GM18498 (cell line): Measurements from ENCODE around the gene PLCB4.

Experiments used
- ATAC-seq: cut with Tn5 transposase; IDR thresholded peaks from one replicate; pipeline ENCODE4 v1.9.1; 2021; ENCODE audit warnings: mild to moderate bottlenecking, moderate library complexity; ENCODE audit not compliant: unreplicated experiment

Gene PLCB4

DNA sequence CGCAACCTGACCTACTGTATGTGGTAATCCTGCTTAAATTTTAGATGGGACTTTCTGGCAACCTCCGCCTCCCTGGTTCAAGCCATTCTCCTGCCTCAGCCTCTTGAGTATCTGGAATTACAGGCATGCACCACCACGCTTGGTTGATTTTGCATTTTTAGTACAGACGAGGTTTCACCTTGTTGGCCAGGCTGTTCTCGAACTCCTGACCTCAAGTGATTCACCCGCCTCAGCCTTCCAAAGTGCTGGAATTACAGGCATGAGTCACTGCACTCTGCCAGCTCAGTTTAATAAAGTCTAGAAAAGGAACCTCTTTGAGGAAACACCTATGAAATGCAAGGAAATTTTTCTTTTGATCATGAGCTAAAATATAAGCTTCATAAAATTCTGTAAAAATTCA, 9.0 kb upstream of the PLCB4 start:
- no peak for ATAC-seq

DNA sequence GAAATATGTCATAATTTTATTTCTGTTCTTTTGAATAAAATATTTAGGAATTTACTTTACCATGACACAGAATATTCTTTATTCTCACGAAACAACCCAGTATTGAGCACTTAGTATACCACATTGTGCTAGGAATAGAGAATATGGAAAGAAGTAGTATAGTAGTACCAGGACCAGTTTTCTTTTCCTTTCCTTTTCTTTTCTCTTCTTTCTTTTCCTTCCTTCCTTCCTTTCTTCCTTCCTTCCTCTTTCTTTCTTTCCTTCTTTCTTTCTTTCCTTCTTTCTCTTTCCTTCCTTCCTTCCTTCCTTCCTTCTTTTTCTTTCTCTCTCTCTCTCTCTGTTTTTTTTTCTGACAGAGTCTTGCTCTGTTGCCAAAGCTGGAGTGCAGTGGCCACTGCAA, 7.5 kb upstream of the PLCB4 start:
- ATAC-seq, result no peak

DNA sequence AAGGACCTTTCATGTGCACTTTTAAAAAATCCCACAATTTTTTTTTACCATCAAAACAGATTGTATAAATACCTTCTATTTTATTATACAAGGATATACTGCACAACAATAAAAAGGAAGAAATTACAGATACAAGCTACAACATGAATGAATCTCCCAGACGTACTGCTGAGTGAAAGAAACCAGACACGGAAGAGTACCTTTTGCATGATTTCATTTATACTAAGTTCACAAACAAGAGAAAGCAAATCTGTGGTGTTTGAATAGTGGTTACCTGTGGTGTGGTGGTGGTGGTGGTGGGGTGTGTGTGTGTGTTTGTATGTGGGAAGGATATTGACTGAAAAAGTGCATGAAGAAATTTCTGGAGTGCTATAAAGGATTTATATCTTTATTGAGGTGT, 6.8 kb upstream of the PLCB4 start:
- no peak for ATAC-seq

DNA sequence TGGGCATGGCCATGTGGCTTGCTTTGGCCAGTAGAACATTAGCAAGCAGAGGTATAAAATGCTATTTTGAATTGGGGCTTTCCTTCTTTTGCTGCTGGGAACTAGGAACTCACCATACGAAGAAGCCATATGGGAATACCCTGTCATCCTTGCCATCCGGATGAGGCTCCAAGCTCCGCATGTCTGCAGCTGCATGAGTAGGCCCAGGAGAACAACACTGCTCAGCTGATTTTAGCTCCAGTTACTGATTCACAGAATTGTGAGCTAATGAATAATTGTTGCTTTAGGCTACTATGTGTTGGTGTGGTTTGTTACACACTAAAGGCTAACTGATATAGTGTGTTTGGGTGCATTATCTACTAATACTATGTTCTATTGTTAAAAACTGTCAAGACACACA, 2.7 kb upstream of the PLCB4 start:
- ATAC-seq, result no peak

DNA sequence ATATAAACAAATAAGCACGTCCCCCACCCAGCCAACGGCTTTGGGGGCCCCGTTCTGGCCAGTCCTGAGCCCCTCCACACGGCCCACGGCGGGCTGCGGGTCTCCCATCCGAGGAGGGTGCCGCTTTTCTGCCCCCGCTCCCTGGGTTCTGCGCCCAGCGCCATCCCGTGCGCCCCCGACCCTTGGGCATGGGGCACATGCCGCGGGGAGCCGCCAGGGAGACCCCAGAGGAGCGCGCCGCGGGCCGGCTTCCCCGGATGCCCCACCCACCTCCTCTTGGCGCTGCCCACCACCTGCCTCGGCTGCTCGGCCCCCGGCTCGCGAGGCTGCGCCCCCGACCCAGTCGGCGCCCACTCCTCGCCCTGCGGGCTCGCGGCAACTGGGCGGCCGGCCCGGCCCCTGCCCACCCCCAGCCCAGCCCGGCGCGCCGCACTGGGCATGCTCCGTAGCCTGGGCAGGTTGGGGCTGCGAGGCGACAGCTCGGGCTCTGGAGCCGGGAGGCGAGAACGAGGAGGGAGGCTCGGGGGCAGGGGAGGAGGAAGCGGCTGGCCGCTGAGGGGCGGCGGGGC, 570 bp upstream of the PLCB4 start:
- no peak for ATAC-seq

DNA sequence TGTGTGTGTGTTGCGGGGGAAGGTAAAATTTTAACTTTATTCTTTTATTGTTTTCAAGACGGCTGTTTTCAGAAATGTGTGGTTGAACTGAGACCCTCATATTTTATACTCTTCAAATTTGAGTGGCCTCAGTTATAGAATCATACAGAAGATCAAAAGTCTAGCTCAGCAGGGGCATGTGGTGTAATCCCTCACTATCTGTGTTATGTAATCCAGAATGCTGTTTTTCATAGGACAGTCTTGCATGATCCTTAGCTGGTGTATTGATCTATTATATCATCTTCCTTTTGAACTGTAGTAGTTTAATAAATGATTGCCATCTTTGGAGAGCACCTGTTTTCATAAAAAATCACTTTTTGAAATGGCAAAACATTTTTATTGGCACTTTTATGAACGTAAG, 1.4 kb downstream of the PLCB4 start:
- no peak for ATAC-seq

DNA sequence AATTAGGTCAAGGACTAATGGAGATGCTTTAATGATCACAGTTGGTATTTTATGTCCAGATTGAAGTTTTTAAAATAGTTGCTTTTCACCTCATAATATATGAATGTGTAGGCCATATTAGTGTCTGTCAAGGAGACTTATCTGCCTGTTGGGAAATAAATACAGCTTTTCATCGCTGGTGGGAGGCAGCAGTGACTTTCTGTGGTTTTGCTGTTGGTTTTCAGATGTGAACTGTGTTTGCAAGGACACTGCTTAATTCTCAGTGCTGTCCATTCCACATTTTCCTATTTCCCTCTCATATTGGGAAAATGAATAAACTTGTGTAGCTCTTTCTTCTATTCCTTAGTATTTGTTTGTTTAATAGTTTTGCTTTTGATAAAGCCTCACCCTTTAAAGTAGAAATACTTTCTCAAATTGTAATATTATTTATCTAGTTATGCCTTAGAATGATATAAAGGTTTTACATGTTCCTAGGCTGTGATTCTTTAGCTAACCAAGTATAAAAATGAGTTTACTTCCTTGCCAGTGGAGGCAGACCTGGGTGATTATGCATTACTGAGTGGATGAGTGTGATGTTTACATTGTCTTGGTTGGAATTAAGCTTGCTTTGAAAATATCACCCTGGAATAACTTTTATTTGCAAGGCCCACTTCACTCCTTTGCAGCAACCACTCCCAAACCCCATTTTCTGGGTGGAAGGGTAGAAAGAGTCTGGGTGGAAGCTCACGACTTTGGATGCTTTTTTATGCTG, 3.3 kb downstream of the PLCB4 start:
- ATAC-seq, result no peak

DNA sequence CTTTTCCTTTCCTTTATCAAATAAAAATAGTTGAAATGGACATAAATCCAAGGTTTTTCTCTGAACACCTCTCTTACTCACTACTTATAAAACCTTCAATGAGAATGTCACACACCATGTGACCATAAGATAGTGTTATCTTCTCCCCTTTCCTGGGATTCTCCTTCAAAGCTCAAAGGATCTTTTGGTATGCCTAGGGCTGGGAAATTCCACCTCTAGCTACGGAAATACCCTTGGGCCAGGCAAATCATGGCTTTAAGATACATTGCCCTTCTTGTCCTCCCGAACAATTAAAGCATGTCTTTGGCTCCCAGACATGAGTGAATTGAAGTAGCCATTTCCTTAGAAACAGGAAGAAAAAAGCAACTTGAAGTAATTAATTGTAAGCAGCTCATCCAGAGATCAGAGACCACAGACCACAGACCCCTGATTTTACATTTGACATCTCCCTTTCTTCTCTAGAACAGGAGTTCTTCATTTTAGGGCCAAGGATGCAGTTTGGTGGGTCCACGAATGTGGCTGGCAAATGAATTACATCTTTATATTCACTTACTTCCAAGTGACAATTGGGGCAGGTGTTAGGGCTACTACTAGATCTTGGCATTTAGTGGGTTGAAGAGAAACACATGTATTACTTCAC, 4.1 kb downstream of the PLCB4 start:
- no peak for ATAC-seq

DNA sequence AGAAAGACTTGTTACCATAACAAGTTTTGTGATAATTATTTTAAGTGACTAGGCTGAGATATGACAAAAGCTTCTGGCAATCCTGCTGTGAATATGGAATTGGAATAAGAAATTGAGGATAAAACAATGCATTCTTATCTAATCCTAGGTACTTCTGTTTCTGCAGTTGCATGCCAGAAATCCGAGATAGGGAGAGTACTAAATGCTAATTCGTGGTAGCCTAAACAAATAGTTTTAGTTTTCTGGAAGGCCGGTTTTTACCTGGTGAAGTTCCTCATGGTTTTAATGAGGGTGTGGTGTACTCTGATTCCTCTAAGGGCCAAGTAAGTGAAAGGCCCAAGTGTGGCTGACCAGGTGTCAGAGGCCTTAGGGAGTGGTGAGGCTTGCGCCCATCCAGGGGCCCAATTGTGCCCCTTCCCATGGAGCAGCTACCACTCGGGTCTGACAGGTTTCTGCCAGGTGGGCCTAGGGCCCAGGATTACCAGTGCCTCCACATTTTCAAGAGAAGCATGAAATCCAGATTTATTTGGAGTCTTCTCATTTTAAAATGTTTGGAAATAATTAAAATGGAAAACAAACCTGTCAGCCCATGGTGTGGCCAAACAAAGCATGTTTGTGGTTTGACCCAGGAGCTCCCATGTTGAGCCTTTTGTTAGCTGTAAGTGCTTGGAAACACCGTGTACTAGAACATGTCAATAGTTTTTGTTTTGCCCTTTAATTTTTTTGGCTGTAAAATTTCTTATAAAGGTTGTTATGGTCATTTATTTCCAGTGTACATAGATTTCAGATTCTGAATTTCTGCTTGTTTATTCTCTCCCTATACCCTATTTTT, 6.6 kb downstream of the PLCB4 start:
- no peak for ATAC-seq

DNA sequence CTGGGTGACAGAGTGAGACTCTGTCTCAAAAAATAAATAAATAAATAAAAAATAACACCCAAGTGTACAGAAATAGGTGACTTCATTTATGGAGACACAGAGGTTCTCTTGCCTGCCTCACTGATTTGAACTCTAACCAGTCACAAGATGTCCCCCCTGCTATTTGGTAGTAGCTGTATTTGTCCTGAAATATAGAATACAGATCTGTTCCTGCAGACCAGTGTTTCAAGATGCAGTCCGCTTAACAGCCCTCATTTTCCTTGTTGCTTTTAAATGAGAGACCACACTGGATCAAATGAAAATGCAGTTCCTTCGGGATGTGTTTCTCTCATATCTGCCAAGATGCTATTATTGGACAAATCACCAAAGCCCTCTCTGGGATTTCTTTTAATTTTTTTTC, 7.6 kb downstream of the PLCB4 start:
- ATAC-seq, result no peak

DNA sequence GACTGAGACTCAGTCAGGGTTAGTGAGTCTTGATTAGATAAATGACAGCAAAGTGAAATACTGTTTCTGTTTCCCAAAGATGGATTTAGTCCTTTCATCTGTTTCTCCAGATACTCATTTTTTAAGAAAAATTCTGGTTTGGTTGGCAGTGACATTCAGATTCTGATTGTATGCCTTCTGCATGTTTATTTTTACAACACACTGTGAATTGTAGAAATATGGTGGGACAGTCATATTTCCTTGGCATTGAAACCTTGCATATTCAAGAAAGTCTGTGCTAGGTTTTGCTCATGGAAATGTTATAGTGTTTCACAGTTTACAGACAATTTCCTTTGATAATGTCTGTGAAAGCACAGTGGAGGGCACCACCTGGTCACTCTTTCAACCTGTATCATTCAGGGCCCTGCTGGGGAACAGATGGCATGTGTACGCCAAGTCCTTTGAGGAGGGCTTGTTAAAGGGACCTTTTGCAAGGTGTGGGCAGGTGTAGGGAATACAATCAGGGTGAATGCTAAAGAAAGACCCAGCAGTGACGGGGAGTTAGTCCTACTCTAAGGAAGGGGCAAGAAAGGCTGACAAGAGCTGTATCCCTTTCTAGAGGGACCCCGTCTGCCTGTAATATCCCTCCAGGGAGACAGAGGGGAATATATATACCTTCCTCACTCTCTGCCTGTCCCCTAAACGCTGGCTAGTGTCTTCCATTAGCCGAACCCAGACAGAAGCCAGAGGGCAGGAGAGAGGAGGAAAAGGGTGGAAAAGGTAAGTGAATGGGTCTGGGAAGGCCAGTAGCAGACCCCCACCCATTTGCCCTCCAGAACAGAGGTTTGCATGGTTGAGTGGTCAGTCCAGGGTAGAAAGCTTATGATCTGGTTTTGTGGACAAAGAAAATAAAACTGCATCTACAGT, 10.2 kb downstream of the PLCB4 start:
- ATAC-seq, result no peak

DNA sequence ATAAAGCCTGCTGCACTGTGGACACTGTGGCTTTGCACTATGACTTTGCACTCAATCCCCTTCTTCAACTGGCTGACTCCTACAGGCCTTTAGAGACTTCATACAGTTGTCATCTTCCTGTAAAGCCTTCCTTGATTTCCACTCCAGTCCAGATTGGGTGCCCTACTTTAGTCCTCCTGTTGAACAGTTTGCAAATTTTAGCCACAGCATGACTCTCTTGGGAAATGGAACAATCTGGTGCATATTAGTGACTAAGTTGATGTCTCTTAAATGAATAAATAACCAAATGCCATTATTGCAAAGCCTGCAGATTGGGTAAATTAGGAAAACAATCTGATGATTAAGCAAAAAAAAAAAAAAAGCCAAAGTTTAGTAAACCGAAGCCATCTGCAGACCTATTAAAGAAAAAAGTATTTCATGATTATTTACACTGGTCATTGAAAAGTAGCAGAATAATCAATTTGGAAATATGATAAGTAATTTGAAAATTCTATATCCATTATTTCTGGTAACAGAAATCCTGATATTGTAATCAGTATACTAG, 12.6 kb downstream of the PLCB4 start:
- no peak for ATAC-seq

DNA sequence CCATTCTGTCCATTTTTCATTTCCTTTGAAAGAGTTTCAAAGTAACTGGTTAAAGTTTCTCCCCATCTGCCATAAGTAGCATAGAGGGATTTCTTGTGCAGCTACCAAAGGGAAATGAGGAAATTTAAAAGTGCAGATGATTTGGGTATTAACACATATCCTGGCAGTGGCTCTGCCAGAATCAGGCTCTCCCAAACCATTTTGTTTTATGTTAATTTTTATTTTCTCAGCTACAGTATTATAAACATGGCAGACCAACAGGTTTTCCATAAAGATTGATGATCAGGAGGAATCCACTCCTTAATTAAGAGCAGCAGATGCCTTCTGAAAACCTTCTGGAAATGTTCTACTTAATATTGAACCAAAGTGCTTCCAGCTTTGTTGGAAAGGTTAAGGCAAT, 13.9 kb downstream of the PLCB4 start:
- ATAC-seq, result no peak

DNA sequence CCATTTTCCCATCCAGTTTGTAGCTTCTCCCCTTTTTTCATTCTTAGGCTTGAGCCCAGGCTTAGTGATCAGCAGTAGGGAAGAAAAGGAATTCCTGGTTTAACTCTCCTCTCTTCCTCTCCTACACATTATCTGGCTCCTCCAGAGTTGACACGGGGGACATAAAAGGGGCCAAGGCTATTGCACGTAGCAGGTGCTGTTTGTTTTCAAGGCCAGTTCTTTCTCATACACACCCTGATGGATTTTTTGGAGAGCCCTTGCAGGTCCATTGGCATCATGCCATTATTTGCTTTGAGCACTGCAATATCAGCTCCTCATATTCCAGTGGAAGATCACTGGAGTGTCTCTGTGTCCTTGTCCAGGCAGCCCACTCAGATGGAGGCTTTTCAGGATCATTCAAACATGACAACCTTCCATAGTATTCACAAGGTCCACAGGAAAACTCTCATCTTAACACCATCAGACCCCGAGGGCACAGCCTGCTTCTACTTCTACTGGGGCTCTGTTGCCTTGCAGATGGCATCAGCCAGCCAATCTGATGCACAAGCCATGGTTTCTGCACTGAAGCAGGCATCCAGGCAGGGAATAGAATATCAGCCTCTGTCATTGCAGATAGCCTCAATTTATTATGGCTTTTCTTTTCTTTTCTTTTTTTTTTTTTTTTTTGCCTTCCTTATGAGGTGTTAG, 18.8 kb downstream of the PLCB4 start:
- no peak for ATAC-seq

DNA sequence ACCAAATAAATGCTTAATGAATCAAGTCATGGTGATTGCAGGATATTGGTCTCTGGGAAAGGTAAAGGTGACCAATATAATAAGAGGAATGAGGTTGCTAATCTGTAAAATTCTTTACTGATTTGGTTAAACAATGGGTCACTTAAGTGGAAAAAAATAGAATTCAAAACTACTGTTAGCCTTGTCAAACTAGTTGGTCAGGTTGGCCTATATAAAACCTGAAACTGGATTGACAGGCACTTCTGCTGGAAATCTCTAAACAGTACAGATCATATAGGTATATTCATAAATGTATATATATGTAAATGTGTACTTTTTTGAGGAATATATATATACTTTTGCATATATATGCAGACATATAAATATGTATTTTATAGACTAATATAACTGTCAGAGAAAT, 19.7 kb downstream of the PLCB4 start:
- no peak for ATAC-seq

DNA sequence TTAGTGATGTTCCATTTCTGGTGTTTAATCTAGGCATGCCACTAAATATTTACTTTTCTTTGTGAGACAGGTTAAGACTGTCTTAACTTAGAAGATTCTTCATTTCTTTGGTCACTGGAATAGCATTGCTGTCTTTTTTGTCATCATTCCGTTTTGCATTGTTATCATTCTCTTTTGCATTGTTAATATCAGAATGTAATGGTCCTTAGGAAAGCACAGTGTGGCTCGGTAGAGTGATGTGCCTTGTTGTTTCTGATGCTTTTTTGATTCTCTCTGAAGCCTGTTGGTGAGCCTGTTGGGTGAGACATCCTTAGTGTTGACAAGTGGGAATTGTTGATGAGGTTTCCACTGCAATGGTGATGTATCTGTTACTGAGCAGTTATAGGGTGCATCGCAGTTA, 23.2 kb downstream of the PLCB4 start:
- no peak for ATAC-seq

DNA sequence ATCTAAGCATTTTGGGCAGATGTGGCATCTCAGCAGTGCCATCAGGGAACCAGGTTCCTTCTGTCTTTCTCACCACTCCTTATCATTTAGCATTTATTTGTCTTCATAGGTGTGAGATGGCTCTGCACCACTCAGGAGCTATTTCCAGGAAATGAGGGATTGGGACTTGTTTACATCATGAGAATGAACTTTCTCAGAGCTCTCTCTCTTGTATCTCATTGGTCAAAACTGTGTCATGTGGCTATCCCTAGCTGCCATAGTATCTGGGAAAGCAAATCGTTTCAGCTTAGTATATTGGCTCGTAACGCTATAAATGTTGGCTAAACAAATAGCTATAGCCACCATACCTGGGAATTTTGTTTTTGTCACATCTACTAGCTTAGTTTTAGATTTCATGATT, 23.8 kb downstream of the PLCB4 start:
- ATAC-seq, result no peak

DNA sequence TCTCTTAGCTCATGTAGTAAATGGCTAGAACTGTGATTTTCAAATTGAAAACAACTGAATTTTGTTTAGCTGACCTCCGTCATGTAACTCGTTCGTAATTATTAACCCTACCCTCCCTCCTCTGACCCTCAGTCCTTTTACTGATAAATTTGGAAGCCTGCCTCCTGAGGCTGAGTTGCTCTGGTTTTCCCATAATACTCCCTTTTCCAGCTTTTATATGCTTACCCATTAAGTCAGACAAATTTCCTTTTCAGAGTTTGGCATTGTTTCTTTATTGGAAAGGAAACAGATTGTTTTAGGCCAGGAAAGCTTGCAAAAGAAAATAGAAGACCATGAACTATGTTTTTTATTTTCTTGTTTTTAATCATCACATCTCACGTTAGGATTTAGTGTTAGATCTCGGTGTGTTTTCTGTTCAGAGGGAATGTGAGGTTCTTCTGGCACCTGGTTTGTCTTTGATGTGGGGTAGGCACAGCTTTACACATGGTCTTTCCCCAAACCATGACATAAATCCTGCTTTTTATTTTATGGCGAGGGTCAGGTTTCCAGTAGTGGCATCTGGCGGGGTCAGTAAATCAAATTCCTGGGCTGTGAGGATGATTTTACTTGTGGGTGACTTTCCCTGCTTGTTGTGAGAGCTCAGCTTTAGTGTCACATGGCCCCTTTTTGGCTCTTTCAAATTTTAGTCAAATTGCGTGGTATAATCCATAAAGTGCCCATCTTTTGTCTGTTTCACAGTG, 24.5 kb downstream of the PLCB4 start:
- no peak for ATAC-seq

DNA sequence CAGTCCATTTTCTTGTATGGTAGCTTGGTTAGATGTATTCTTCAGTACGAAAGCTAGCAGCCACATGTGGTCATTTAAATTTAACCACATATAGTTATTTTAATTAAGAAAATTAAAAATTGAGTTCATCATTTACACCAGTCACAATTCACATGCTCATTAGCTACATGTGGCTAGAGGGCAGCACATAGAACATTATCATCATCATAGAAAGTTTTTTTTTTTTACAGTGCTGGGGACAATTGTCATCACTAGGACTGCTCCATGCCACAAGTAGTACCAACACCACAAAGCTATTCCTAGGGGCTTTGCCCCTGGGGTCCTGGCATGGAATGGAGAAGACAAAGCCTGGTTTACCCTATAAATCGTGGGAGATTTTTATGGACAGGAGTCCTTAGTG, 30.5 kb downstream of the PLCB4 start:
- ATAC-seq, result no peak
